ENCODE results near the gene SERPINA6. TPM values are rescaled to one million over a fixed set of nuclear protein-coding genes. Genes with fewer than 3 reads are reported as not detected.
A peak's percentile ranks its signal among the peaks of the same experiment; 100 is the strongest.

Gene SERPINA6
- total RNA-seq, 4 donors from 2014 or later: 0.48 to 0.82 (median 0.80) TPM; not detected in 1

DNA sequence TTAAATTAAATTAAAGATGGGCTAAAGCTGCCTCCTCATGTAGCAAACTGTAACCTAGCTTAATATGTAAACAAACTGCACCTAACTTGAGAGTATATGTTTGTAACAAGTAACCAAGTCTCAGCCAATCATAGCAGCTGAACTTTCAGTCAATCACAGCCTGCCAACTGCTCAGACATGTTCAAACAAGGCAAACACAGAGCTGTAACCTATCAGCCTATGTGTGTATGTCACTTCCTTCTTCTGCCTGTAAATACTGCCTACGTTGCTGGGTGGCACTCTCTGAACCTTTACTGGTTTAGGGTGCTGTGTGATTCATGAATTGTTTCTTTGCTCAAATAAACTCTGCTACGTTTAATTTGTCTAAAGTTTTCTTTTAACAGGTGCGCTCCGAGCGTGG is 2.9 kb downstream of the SERPINA6 start:
- no peak overlapping the region for H3K4me3 ChIP-seq
- TF ChIP-seq, protein P1, sequence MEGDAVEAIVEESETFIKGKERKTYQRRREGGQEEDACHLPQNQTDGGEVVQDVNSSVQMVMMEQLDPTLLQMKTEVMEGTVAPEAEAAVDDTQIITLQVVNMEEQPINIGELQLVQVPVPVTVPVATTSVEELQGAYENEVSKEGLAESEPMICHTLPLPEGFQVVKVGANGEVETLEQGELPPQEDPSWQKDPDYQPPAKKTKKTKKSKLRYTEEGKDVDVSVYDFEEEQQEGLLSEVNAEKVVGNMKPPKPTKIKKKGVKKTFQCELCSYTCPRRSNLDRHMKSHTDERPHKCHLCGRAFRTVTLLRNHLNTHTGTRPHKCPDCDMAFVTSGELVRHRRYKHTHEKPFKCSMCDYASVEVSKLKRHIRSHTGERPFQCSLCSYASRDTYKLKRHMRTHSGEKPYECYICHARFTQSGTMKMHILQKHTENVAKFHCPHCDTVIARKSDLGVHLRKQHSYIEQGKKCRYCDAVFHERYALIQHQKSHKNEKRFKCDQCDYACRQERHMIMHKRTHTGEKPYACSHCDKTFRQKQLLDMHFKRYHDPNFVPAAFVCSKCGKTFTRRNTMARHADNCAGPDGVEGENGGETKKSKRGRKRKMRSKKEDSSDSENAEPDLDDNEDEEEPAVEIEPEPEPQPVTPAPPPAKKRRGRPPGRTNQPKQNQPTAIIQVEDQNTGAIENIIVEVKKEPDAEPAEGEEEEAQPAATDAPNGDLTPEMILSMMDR (IDR thresholded peaks at IDR 0.05): no peak
- TF ChIP-seq POLR2A (IDR thresholded peaks at IDR 0.05) (peak; percentile 38), EP300 (IDR thresholded peaks at IDR 0.05; ENCODE audit: low read depth) (no peak), POLR2AphosphoS5 (IDR thresholded peaks at IDR 0.05) (peak; percentile 9 to 63 (median 46))
- H3K27me3 ChIP-seq: no peaks in the 10 kb centered on the region
- peak overlapping the region; percentile 63 to 84 (median 82) for H3K27ac ChIP-seq
- intact Hi-C loops (cut with DNase I; ENCODE audit: low total_unique reads): no loop called here
- WGBS, 2 donors (ENCODE audit: low coverage in 1 of 2): 0 to 53% methylated on average over 1 to 5 of the region's 5 CpGs
- peak; percentile 63 for DNase-seq
- in situ Hi-C loops (cut with MboI; ENCODE audit: low pct_ligation_motif_present in 1 of 4, low pct_unique_long_range_greater_than_20kb in 1 of 4, low sequenced_read_pairs in 3 of 4): no loop called here
- no peaks in the 10 kb centered on the region for H3K36me3 ChIP-seq
- no peaks in the 10 kb centered on the region for H3K9me3 ChIP-seq
- H3K4me1 ChIP-seq: peaks cover 0 to 25% (median 9%) of the 10 kb centered on the region in 4 donors

DNA sequence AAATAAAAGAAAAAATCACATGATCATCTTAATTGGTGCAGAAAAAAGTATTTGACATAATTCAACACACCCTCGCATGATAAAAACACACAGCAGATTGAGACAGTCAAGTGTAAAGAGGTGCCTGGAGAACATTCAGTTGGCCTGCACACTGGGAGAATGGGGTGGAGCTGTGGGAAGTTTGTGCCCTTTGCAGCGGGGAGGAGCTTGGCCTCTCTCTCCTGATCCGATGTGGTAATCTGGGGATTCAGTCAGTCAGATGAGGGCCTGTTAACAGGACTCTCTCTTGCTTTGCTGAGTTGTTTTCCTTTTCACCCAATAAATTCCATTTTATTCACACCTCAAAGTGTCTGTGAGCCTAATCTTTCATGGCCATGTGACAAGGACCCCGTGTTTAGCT is 5.9 kb downstream of the SERPINA6 start:
- Histone ChIP-seq H3K4me3 (no peak overlapping the region), H3K4me1 (peaks cover 0 to 19% (median 9%) of the 10 kb centered on the region in 4 donors), H3K9me3 (no peaks in the 10 kb centered on the region), H3K36me3 (no peaks in the 10 kb centered on the region), H3K27me3 (no peaks in the 10 kb centered on the region), H3K27ac (peak overlapping the region in 3 of 4 donors; percentile 37 to 70 (median 59))
- 26 to 45% methylated on average over 4 of the region's 4 CpGs for whole genome bisulfite sequencing, 2 donors (ENCODE audit: low coverage in 1 of 2)
- in situ Hi-C loops (cut with MboI; ENCODE audit: low pct_ligation_motif_present in 1 of 4, low pct_unique_long_range_greater_than_20kb in 1 of 4, low sequenced_read_pairs in 3 of 4) (no loop called here), intact Hi-C loops (cut with DNase I; ENCODE audit: low total_unique reads) (no loop called here)
- TF ChIP-seq POLR2AphosphoS5 (IDR thresholded peaks at IDR 0.05): peak; percentile 61 to 83 (median 79)
- peak; percentile 81 for TF ChIP-seq POLR2A (IDR thresholded peaks at IDR 0.05)
- TF ChIP-seq, protein P1 (IDR thresholded peaks at IDR 0.05): no peak
- DNase-seq: peak; percentile 69

DNA sequence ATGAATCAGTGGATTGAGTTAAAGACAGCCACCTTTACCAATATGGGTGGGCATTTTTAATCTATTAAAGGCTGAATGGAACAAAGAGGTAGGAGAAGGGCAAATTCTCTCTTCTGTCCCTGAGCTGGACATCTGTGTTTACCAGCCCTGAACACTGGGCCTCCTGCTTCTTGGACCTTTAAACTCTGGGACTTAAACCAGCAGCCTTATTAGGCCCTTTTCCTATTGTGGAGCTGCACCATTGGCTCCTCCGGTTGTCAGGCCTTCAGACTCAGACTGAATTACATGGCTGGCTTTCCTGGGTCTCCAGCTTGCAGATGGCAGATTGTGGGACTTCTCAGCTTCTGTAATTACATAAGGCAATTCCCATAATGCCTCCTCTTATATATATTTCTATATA is 6.4 kb downstream of the SERPINA6 start:
- Histone ChIP-seq H3K27me3 (no peaks in the 10 kb centered on the region), H3K36me3 (no peaks in the 10 kb centered on the region), H3K4me3 (no peak overlapping the region), H3K4me1 (peaks cover 0 to 19% (median 9%) of the 10 kb centered on the region in 4 donors), H3K9me3 (no peaks in the 10 kb centered on the region), H3K27ac (peak overlapping the region in 3 of 4 donors; percentile 37 to 70 (median 59))
- no peak for DNase-seq
- in situ Hi-C loops (cut with MboI; ENCODE audit: low pct_ligation_motif_present in 1 of 4, low pct_unique_long_range_greater_than_20kb in 1 of 4, low sequenced_read_pairs in 3 of 4): no loop called here
- intact Hi-C loops (cut with DNase I; ENCODE audit: low total_unique reads): no loop called here
- WGBS, 2 donors (ENCODE audit: low coverage in 1 of 2): 68% methylated on average over 1 of the region's 1 CpG; no CpG with 5 or more reads in 1 of the 2 donors
- TF ChIP-seq POLR2A (IDR thresholded peaks at IDR 0.05): no peak
- no peak for TF ChIP-seq POLR2AphosphoS5 (IDR thresholded peaks at IDR 0.05)
- no peak for TF ChIP-seq EP300 (IDR thresholded peaks at IDR 0.05; ENCODE audit: low read depth)
- TF ChIP-seq, protein P1 (IDR thresholded peaks at IDR 0.05): no peak

DNA sequence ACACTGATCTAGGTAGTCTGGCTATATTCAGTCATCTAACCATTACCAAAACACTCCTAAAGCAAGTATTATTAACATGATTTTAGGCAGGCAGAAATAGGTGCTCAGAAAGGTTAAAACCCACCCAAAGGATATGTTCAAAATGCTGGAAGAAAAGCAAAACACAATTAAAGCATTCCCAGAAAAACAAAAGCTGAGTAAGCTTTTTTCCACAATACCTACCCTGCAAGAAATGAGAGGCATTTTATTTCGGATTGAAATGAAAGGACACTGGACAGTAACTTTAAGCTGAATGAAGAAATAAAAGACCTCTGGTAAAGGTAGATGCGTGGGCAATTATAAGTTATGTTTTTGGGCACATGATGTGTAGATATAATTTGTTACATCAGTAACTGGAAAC is 8.2 kb downstream of the SERPINA6 start:
- Histone ChIP-seq H3K4me1 (peaks cover 0 to 12% (median 5%) of the 10 kb centered on the region in 4 donors), H3K27me3 (no peaks in the 10 kb centered on the region), H3K27ac (no peak overlapping the region), H3K9me3 (no peaks in the 10 kb centered on the region), H3K4me3 (no peak overlapping the region), H3K36me3 (no peaks in the 10 kb centered on the region)
- DNase-seq: no peak
- whole genome bisulfite sequencing, 2 donors (ENCODE audit: low coverage in 1 of 2): 55 to 73% methylated on average over 2 of the region's 2 CpGs
- in situ Hi-C loops (cut with MboI; ENCODE audit: low pct_ligation_motif_present in 1 of 4, low pct_unique_long_range_greater_than_20kb in 1 of 4, low sequenced_read_pairs in 3 of 4) (no loop called here), intact Hi-C loops (cut with DNase I; ENCODE audit: low total_unique reads) (no loop called here)
- TF ChIP-seq POLR2A (IDR thresholded peaks at IDR 0.05) (no peak), EP300 (IDR thresholded peaks at IDR 0.05; ENCODE audit: low read depth) (no peak), POLR2AphosphoS5 (IDR thresholded peaks at IDR 0.05) (no peak)
- TF ChIP-seq, protein P1 (IDR thresholded peaks at IDR 0.05): no peak
